ENCODE data around the gene PKIB.
"Not testable (repeated sequence)": the region's sequence is repeated elsewhere in the genome, so short reads cannot be mapped to it uniquely, and the experiment has no call there.

PKIB gene

DNA sequence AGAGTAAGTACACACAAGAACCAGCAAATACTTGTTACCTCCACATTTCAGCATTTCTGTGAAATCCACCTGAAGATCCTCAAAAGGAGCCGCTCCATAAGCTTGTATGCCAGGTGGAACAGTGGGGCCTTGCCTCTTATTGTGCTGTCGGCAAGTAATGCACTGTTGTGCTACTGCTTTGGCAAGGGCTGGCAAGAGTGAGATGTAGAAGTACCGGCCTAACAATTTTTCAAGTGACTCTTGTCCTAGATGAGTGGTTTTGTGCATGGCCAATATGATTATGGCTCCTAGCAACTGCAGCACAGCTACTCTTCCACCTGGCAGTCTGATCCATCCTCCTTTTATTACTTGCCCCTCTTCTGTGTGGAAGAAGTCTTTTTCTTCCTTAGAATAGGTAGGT, 134.7 kb downstream of the PKIB start:
- DNase-seq (ENCODE audit: low read depth in 2 of 2): not testable (repeated sequence)

DNA sequence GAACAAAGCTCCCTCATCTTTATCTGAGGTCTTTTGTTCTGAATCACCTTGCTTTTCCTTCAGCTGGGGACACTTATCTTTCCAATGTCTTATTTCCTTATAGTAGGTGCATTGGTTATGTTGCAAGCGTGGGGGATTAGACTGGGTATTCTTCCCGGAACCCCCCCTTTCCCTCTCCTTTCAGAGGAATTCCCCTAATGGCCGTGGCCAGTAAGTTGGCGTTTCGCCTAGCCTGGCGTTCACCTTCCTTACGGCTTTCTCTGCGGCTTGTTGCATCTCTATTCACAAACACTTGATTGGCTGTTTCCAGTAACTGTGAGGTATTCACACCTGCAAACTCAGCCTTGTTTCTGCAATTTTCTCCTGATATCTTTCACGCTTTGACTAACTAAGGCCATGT, 136.5 kb downstream of the PKIB start:
- DNase-seq (ENCODE audit: low read depth in 2 of 2): no peak

DNA sequence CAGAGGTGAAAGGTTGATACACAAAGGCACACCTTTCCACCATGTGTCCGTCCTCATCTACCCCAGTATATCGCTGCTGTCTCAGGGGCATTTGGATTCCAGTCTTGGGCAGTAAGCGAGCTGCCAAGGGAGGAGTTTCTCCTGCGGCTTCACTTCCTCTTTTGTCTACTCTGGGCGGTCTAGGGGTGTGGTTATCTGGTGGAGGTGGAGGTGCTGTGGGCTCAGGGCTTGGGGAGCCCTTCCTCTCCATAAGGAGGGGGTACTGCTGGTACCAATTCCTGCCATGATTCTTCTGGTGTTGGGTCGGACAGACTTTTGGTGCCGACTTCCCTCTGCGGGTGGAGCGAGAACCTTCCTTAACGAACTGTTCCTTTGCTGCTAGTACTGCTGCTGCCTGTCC, 137.4 kb downstream of the PKIB start:
- DNase-seq (ENCODE audit: low read depth in 2 of 2): no peak

DNA sequence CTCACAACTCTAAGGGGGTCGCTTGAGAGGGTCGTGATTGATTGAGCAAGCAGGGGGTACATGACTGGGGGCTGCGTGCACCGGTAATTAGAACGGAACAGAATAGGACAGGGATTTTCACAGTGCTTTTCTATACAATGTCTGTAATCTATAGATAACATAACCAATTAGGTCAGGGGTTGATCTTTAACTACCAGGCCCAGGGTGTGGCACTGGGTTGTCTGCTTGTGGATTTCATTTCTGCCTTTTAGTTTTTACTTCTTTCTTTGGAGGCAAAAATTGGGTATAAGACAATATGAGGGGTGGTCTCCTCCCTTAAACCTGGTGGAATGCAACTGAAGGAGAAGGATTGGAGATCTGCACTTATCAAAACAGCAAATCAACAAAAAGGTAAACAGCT, 138.7 kb downstream of the PKIB start:
- DNase-seq (ENCODE audit: low read depth in 2 of 2): not testable (repeated sequence)

DNA sequence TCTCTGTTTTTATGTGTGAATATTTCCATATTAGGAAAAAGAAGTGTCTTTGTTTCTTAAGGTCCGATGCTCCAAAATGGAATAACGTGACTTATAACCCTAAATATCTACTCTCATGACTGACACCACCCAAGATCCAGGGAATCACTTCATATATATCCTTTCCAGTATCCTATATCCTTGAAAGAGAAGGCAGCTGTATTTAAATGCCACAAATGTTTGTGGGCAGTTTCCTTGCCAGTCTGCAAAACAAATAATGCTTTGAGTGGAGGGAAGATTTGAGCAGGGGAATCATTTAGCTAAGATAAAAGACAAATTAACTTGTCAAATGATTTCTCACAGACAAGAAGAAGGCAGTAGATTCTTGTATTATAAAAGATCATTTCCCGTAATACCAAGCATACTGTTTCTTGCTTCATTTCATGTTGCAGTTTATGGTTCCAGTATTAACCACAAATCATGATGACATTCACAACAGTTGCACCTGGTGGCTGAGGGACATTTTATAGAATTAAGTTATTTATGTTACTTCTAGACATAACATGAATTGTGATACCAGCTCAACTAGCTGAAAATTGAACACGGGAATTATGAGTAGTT, 139.3 kb downstream of the PKIB start:
- no peak for DNase-seq (ENCODE audit: low read depth in 2 of 2)

DNA sequence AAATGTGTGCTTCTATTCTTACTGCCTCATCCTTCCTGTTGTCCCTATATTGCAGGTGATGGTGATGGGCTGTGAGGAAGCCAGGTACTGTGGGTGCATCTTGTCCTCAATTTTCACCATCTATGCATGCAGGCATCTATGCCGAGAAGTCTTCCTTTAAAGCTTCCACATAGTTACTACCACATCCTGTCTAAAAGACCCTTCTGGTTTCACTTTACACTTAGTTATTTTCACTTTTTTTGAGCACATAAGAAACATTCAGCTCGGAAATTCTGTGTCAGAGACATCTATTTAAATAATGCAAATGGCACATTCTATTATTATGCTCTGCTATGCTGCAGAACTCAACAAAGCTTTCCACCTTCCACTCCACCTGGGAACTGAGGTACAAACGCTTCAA, 141.1 kb downstream of the PKIB start:
- no peak for DNase-seq (ENCODE audit: low read depth in 2 of 2)

DNA sequence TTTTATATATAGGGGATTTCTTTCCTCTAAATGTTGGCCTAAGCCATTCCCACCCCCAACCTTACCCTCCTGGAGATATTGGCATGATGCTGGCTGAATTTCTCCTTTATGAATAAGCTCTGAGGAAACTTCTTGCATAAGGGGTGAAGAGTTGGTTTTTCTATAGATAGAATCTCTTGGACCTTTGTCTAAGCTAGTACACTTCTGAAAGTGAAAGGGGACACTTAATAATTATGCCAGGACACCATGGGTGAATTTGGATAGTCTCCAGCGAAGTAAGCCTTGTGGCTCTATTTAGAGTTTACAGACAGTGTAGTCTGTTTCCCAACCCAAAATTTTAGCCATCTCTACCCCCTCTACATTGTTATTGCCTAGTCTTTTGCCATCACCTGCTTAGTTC, 142.3 kb downstream of the PKIB start:
- DNase-seq (ENCODE audit: low read depth in 2 of 2): no peak

DNA sequence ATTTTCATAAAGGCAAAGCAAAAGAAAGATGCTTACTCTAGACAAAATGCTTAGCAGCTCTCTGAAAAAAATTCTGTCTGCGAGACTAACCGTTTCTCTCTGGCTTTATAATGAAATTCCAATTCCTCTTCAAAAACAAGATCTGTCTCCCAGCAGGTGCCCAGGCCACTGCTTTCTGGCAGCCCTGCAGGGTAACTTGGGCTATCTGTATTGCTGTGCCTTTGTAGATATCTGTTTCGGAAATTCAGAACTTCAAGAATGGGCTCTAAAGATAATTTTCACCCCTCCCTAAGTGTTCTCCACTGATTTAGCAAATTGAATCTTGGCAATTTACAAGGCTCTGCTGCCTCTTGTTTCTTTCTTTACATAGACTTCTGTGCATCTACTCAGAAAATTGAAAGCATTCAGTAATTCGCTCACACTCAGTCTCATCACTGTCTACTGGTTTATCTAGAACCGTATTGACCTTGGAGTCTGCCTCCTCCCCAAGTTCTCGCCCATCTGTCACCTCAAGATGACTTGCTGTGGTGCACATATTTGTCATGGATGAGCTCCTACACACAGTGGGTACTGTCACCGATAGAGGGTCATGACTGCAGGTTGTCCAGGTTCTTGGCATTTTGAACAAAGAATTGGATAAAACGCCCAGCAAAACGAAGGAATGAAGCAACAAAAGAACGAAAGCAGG, 142.9 kb downstream of the PKIB start:
- no peak for DNase-seq (ENCODE audit: low read depth in 2 of 2)

DNA sequence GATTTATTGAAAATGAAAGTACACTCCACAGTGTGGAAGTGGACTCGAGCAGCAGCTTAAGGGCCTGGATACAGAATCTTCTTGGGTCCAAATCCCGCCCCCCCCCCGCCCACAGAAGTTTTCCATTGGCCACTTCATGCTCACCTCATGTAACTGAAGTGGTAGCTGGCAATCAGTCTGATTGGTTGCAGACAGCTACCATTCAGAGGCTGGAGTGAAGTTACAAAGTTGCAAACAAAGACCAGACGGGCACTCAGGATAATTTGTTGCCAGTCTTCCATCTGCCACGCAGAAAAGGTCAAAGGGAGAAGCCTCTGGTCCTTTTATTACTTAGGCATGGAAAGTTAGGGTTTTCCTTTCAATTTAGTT, 143.5 kb downstream of the PKIB start:
- DNase-seq (ENCODE audit: low read depth in 2 of 2): no peak

DNA sequence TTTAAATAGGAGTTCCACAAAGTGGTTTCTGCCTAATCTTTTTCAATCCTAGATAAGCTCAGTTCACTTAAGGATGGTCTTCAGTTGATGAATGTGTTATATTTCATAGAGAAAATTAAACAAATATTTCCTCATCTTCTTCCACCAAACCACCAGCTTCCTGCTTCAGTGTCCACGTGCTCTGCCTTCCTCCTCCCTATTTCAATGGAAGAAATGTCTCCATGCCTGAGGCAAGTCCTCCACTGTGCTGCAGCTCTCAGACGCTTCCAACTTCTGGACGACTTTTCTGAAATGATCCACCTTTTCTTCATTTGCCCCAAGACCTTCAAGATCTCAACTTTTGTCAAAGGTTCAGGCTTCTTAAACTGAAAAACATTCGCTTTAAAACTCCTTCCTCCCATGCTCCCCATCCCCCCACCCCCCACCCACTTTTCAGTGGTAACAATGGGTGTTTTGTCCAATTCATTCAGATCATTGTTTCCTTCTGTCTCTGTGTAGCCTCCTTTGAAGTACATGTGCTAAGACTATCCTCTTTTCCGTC, 144.1 kb downstream of the PKIB start:
- DNase-seq (ENCODE audit: low read depth in 2 of 2): no peak

DNA sequence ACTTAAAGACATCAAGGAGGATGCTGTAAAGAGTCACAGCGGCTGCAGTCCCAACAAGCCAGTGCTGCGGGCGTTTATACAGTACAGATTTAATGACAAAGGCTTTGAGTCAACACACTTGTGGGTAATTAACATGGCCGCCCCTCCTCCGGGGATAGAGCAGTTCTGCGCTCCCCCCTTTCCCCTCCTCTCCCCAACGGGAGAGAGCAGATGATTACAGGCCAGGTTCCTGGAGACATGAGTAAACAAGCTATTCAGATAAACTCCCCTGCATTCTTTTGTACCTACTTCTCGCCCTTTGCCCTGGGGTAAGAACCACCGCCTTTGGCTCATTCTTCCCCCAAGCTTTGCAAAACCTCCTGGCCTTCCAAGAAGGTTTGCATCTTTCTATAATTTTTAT, 145.7 kb downstream of the PKIB start:
- no peak for DNase-seq (ENCODE audit: low read depth in 2 of 2)

DNA sequence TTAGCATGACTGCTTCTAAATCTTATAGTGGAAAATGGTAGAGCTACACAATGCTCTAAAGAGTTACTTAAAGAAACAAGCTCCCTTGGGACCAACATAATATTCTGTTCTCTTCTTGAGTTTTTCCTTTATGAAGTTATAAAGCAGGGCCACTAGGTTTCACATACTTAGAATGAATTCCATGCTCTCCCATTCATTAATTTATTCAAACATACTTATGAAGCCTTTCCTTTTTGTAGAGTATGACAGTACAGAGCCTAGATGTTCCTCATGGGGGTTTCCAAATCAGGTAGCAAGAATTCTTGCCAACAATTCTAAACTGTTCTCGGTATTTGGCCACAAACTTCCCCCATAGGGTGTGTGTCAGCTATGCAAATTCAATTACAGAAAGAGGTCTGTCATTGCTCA, 148.7 kb downstream of the PKIB start:
- DNase-seq (ENCODE audit: low read depth in 2 of 2): no peak

DNA sequence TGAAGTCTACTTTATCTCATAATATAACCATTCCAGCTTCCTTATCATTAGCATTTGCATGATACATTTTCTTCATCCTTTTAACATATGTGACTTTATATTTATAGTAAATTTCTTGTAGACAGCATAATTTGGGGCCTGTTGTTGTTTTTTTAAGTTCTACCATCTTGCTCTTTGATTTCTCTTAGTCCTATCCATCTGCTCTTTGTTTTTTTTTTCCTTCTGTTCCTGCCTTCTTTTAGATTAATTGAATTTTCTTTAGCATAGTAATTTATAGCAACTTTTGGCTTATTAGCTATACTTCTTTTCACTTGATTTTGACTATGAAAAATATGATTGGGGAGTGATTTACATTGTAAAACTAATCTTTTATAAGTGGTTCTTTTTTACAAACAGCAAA, 150.1 kb downstream of the PKIB start:
- no peak for DNase-seq (ENCODE audit: low read depth in 2 of 2)

DNA sequence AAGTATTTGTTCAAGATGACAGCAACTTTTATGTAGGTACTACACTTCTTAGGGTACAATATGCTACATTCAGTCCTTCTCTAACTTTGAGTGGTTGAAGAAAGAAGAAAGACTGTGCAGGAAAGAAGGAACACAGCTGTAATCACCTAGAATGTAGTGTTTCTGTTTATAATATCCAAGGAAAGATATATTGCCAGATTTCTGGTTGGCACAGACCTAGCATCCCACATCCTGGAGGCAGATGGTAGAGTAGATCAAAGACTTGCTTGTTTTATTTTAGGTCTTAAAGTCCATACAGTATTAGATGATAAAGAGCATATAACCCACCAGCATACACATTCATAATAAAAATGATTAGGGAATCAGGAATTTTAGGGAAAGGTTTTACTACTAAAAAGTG, 156.1 kb downstream of the PKIB start:
- DNase-seq (ENCODE audit: low read depth in 2 of 2): no peak

DNA sequence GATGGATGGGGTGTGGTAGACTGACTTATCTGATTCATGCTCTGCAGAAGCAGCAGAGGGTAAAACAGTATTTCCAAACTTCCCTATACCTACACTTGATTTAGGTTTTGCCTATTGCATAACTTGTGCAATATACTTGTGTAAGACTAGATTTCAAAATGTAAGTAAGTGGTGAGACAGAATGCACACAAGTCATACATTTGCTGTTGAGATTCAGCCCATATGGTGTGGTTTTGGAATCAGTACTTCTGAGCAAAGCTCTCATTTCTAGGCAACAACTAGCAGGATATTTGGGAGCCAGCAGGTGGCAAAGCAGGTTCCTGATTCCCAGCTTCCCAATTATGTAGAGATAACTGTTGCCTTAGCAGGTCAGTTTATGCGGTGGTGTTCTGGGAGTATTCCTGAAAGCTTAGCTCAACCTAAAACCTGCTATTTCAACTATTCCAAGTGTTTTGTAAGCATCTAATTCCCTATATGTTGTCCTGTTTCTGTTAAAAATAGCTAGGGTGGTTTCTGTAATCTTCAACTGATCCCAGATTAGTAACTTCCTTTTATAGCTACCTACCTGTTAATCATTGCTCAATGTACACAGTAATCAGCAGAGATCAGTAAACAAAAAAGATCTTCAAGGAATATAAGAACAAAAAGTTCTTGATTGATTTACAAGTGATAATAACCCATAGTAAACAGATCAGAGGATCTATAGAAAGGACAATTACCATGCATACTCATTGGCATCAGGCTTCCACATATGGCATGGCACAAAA, 160.8 kb downstream of the PKIB start:
- no peak for DNase-seq (ENCODE audit: low read depth in 2 of 2)

DNA sequence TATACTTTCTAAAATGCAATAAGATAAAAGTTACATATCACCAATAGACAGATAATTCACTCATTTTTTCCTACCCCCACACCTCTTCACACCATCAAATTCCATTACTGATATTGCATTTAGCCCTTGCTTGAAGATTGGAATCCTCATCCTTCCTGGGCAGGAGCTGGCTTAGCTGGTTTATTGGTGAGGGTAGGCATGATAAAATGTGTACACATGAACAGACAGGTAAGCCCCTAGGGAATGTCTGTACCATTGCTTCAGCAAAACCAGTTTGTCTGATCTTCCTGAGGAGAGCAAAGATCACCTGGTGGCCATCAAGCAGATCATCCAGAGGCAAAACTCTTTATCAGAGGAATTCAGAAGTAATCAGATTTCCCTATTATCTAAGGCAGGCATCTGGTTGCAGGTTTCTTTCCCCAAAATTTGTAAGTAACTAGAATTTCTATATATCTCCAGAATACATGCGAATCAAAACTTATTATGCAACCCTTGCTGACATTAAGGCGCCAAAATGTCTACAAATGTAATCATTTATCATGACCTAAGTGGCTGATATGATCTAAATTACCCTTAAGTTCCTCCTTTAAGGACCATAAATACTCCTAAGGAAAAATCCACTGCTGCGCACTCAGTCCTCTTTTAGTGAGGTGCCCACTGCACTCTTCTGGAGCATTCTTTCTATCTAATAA, 162.7 kb downstream of the PKIB start:
- no peak for DNase-seq (ENCODE audit: low read depth in 2 of 2)

Data from stimulated activated CD4-positive, alpha-beta T cell treated with anti-CD3 and anti-CD28 coated beads, Interleukin-12 subunit alpha, Interleukin-12 subunit beta, amount 100 ng/mL, for 24 hours (primary cell).